Heart right ventricle (tissue), 16 donors: Measurements from ENCODE around the gene KRT71. TPM values are rescaled to one million over a fixed set of nuclear protein-coding genes. Genes with fewer than 3 reads are reported as not detected.

Source experiments
- ATAC-seq, 8 donors: fragments of 200-7000 bp; cut with Tn5 transposase; one replicate each; pipeline ENCODE4 v1.9.1; 2020; ENCODE audit warnings: mild to moderate bottlenecking in 8 of 8, moderate library complexity in 8 of 8, moderate number of reproducible peaks in 1 of 8
- DNase-seq, 2 donors: peaks; one replicate each; pipeline ENCODE4 v3.0.0-alpha.2; 2020
- H3K27ac ChIP-seq, 10 donors: fragments of 200-600 bp; sonication (generic) in 2 of 10; one replicate each; pipeline versions ENCODE4 v1.5.0 to v1.8.0; 2020 to 2022; ENCODE audit warnings: mild to moderate bottlenecking in 3 of 10
- H3K27me3 ChIP-seq, 7 donors: fragments of 200-600 bp; one replicate each; pipeline ENCODE4 v1.8.0; 2021 to 2022; ENCODE audit warnings: mild to moderate bottlenecking in 2 of 7
- H3K36me3 ChIP-seq, 9 donors: fragments of 200-600 bp; sonication (generic) in 1 of 9; one replicate each; pipeline versions ENCODE4 v1.5.0 to v1.8.0; 2020 to 2022; ENCODE audit warnings: mild to moderate bottlenecking in 2 of 9
- H3K4me1 ChIP-seq, 9 donors: fragments of 200-600 bp; sonication (generic) in 1 of 9; one replicate each; pipeline versions ENCODE4 v1.5.0 to v1.8.0; 2020 to 2022; ENCODE audit warnings: mild to moderate bottlenecking in 4 of 9
- H3K4me3 ChIP-seq, 10 donors: fragments of 200-600 bp; sonication (generic) in 2 of 10; one replicate each; pipeline versions ENCODE4 v1.5.0 to v1.8.0; 2020 to 2022; ENCODE audit warnings: mild to moderate bottlenecking in 7 of 10, moderate library complexity in 2 of 10
- H3K9me3 ChIP-seq, 11 donors: fragments of 200-600 bp in 10 of 11; sonication (generic) in 2 of 11; one replicate each; pipeline versions ENCODE4 v1.5.0 to v1.8.0; 2013 to 2022; ENCODE audit warnings: mild to moderate bottlenecking in 2 of 11, control low read depth in 1 of 11, moderate library complexity in 1 of 11
- WGBS, 2 donors: extraction: QIAGEN DNeasy Blood & Tissue Kit; methylation state at CpG; one replicate each; pipeline ENCODE4 v1.1.7; 2013; ENCODE audit warnings: inconsistent platforms in 1 of 2; 5-methylcytosine and 5-hydroxymethylcytosine counted together
- intact Hi-C, 10 donors: fragments of 100-400 bp; cut with DNase I; formaldehyde crosslinking; loops; one replicate each; pipeline versions ENCODE4 v1.11.1 to v1.14.2; 2022
- polyA plus RNA-seq, 2 donors: library from polyadenylated mRNA; stranded (reverse); fragments of 200-250 nt; gene quantifications; one replicate each; pipeline ENCODE4 v1.2.3, GENCODE V29; 2013
- total RNA-seq, 10 donors: library from RNA; stranded (reverse); fragmentation: NEBNext Ultra II Directional in 3 of 10; extraction: Animal tissue kit (Norgen Biotek cat#: 25700) in 3 of 10; gene quantifications; one replicate each; pipeline versions ENCODE4 v1.2.1 to v1.2.4, GENCODE V29; 2021 to 2023
- TF ChIP-seq, protein P1 (sequence below), 9 donors: fragments of 200-600 bp; sonication (generic) in 2 of 9; IDR thresholded peaks; one replicate each; pipeline versions ENCODE4 v1.5.0 to v1.8.0; 2021 to 2022; ENCODE audit warnings: antibody characterized with exemption in 9 of 9, mild to moderate bottlenecking in 5 of 9, moderate library complexity in 1 of 9
- donor health status: Arrhythmogenic right ventricular cardiomyopathy.
- donor health status: ischemic (EF 13 %, LVEDD 7.1; RV severe dilation, severe dysfunction).
- donor health status: healthy with polysubstance abuse.
- donor health status: DM: no; HTN: yes; CAD: no.
- donor health status: DM: no; HTN: no; CAD: no.
- donor health status: ischemic (EF 25% LVEDD 6.9; RV normal size, moderate dysfunction).
- donor health status: ischemic (EF 25% LVEDD 5.7; RV mildly dilated, moderate dysfunction).
- donor health status: healthy.
- donor health status: DM: yes; HTN: yes; CAD: no.
- donor health status: Ischemic cardiomyopathy.
- donor health status: ischemic (EF 35%, LVEDD 5.7; RV mildly dilated, moderate dysfunction).
- donor health status: nonischemic (EF 11% LVEDD 7.7; RV severe dilation, severe dysfunction).
- donor health status: DM: yes; HTN: yes; CAD: no.
- donor health status: PGD.
- donor health status: ischemic (EF 29% LVEDD 5.4; RV normal size, mild dysfunction).
- donor health status: nonischemic (EF 23%, LVEDD 6.1; RV moderate dilation, normal function).

Gene KRT71
- total and polyA plus RNA-seq, 12 donors, result not detected

- Histone ChIP-seq H3K4me3 (no peak overlapping the region), H3K27ac (no peak overlapping the region), H3K4me1 (no peaks in the 10 kb centered on the region), H3K36me3 (no peaks in the 10 kb centered on the region), H3K27me3 (peaks cover 0 to 54% (median 7%) of the 10 kb centered on the region in 7 donors), H3K9me3 (peaks cover 0 to 10% (median 0%) of the 10 kb centered on the region in 11 donors)
- TF ChIP-seq, protein P1, sequence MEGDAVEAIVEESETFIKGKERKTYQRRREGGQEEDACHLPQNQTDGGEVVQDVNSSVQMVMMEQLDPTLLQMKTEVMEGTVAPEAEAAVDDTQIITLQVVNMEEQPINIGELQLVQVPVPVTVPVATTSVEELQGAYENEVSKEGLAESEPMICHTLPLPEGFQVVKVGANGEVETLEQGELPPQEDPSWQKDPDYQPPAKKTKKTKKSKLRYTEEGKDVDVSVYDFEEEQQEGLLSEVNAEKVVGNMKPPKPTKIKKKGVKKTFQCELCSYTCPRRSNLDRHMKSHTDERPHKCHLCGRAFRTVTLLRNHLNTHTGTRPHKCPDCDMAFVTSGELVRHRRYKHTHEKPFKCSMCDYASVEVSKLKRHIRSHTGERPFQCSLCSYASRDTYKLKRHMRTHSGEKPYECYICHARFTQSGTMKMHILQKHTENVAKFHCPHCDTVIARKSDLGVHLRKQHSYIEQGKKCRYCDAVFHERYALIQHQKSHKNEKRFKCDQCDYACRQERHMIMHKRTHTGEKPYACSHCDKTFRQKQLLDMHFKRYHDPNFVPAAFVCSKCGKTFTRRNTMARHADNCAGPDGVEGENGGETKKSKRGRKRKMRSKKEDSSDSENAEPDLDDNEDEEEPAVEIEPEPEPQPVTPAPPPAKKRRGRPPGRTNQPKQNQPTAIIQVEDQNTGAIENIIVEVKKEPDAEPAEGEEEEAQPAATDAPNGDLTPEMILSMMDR (IDR thresholded peaks at IDR 0.05), result no peak
- intact Hi-C loops, result loop anchor here in 2 of 10 donors (10.0 kb wide), 2 partner anchors 150 to 360 kb away; partner anchors contain the start of gene KRT85 (in 1 of the 2)
- ATAC-seq (peak in 1 of 8 donors; percentile 18), DNase-seq (no peak)
- WGBS, 2 donors, result 87 to 92% methylated on average over 13 to 14 of the region's 14 CpGs
Measured at GRCh38 chr12:52514471-52515318, 38.2 kb downstream of the KRT71 start.

DNA sequence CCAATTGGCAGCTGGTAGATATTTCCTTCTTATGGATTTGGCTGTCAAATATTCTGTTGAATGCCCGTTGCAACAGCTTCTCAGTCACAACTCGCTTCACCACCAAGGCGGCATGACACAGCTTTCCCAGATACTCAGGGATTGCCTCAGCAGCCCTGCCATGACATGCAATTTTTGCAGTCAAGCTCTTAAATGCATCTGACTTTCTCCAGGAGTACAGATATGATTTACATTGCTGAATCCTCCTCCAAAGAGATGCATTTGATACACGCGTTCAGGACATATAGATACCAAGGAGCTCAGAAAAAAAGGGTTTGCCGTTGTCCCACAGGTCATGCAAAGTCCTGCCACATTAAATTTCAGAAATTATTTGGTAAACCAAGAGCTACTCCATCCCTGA lies 39.2 kb downstream of the KRT71 start:
- ATAC-seq (no peak), DNase-seq (no peak)
- Histone ChIP-seq H3K27me3 (peaks cover 0 to 50% (median 7%) of the 10 kb centered on the region in 7 donors), H3K4me3 (no peak overlapping the region), H3K36me3 (no peaks in the 10 kb centered on the region), H3K9me3 (peaks cover 0 to 10% (median 0%) of the 10 kb centered on the region in 11 donors), H3K4me1 (no peaks in the 10 kb centered on the region), H3K27ac (no peak overlapping the region)
- 91% methylated on average over 6 of the region's 6 CpGs for WGBS, 2 donors
- intact Hi-C loops, result loop anchor here in 2 of 10 donors (10.0 kb wide), 2 partner anchors 149 to 359 kb away; partner anchors contain the start of gene KRT85 (in 1 of the 2)
- TF ChIP-seq, protein P1 (IDR thresholded peaks at IDR 0.05), result no peak

DNA sequence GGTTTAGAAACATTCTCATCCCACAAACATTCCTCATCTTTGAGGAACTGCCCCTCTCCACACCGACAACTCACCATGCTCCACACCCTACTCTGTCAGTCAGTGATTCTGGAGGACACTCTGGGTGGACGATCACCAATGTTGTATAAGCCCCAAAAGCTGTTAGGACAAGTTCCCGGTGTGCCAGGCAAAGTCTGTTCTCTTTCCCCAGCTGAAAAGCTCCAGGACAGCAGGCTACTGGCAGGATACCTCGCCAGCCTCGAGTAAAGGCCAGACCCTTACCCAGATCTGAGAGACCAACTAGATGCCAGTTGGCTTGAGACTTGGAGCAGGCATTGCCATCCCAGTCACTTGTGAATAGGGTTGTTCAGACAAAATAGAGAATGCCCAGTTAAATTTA lies 44.7 kb downstream of the KRT71 start:
- WGBS, 2 donors, result 85 to 86% methylated on average over 5 of the region's 5 CpGs
- no peak overlapping the region for H3K4me3 ChIP-seq
- no peak overlapping the region for H3K27ac ChIP-seq
- ATAC-seq (no peak), DNase-seq (no peak)
- H3K9me3 ChIP-seq, result peaks cover 0 to 11% (median under 1%) of the 10 kb centered on the region in 11 donors
- peaks cover 0 to 38% (median 32%) of the 10 kb centered on the region in 7 donors for H3K27me3 ChIP-seq
- H3K4me1 ChIP-seq, result peaks cover 0 to 5% (median 0%) of the 10 kb centered on the region in 9 donors
- no peaks in the 10 kb centered on the region for H3K36me3 ChIP-seq
- intact Hi-C loops, result loop anchor here in 8 of 10 donors (5.0 to 10.0 kb wide), 5 partner anchors 133 to 356 kb away; no protein-coding TSS in a partner anchor
- TF ChIP-seq, protein P1 (IDR thresholded peaks at IDR 0.05), result no peak

- Histone ChIP-seq H3K27ac (no peak overlapping the region), H3K4me1 (peaks cover 0 to 5% (median 0%) of the 10 kb centered on the region in 9 donors), H3K9me3 (peaks cover 0 to 15% (median 4%) of the 10 kb centered on the region in 11 donors), H3K27me3 (peaks cover 0 to 36% (median 28%) of the 10 kb centered on the region in 7 donors), H3K36me3 (no peaks in the 10 kb centered on the region), H3K4me3 (no peak overlapping the region)
- peak in 4 of 8 donors; percentile 31 to 62 (median 40) for ATAC-seq
- TF ChIP-seq, protein P1 (IDR thresholded peaks at IDR 0.05), result peak; percentile 20 to 69 (median 55)
- 34% methylated on average over 4 of the region's 4 CpGs for WGBS, 2 donors
- intact Hi-C loops, result loop anchor here in 8 of 10 donors (2.0 to 10.0 kb wide), 6 partner anchors 132 to 355 kb away; no protein-coding TSS in a partner anchor
- no peak for DNase-seq
Measured at GRCh38 chr12:52506858-52507715, 45.9 kb downstream of the KRT71 start.
